Umbilical cord (tissue), 2 donors: ENCODE results near the gene STX1A. TPM values are rescaled to one million over a fixed set of nuclear protein-coding genes. Genes with fewer than 3 reads are reported as not detected.

ENCODE experiments used
- DNase-seq: peaks from one replicate; pipeline ENCODE4 v3.0.0-alpha.2; 2015; ENCODE audit warnings: low spot score
- total RNA-seq: library from RNA; depleted of rRNA; stranded (reverse); fragments of >200 nt; gene quantifications from one replicate; pipeline ENCODE4 v1.2.3, GENCODE V29; 2014; ENCODE audit warnings: low replicate concordance; ENCODE audit not compliant: insufficient read depth

Gene STX1A
- 24.6 TPM for total RNA-seq

DNA sequence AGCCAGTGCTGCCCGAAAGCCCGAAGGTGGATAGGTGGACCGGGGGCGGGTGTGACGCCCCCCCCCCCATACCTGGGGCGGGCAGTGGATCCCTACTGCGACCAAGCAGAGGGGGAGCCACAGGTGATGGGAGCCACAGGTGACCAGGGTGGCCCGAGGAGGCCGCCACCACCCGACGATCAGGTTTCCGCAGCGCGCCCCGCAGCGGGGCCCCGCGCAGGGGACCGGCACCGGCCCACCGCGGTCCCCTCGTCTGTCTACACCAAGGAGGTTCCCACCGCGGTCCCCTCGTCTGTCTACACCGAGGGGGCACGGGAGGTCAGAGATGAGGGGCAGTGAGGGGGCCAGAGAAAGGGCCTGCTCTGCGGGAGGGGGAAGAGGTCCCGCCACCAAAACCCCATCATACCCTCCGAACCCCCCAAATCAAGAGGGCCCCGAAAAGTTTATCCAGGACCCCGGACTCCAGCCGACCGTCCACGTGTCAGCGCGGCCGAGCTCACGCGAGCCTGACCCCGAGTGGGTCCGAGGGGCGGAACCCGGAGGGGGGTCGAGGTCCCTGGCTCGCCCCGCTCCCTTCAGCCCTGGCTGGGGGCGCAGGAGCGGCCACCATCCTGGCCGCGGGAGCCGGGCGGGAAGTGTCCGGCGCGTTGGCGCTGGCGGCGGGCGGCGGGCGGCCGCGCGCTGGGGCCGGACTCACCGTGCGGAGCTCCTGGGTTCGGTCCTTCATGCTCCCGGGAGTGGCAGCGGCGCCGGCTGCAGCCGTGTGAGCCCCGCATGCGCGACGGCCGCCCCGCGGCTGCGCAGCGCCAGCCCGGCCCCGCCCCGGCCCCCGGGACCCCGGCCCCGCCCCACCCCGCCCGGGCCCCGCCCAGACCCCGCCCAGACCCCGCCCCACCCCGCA, at the start of gene STX1A:
Gene STX1A, minus strand, starts transcription at position 765 of the 901 bp plus-strand sequence. Its CDS starts 38 bp downstream, at position 727.
- DNase-seq: peak; percentile 77

DNA sequence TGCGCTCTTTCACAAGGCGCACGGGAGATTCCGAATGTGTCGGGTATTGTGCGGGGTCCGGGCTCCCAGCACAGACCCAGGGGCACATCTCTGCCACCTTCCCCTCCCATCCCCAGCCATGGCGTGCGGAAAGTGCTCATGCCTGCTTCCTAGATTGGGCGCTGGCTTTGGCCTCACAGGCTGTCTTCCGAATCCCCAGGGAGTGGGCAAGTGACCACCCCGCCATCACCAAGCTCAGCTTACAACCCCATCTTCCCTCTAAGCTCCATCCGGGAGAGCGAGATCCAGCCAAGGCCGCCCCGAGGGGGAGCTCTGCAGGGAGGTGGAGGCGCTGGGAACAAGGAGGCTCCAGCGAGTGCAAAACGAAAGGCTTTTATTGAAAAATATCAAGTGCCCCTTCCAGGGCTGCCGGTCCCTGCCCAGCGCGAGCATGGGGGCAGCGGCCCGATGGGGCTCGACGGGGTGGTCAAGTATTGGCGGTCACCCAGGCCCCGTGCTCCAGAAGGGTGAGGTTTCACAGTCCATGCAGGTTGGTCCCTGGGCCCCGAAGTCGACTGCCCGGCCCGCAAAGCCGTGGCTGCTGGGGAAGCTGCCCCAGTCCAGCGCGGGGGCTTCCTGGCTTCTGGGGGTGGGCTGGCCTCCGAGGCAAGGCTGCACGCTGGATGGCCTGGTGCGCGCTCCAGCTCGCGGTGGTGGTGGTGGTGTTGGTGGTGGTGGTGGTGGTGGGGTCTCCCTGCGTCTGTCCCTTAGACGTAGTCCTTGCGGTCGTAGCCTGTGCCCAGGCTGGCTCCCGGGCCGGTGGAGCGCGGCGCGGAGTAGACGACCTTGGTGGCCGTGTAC, 49.4 kb upstream of the STX1A start:
- no peak for DNase-seq

DNA sequence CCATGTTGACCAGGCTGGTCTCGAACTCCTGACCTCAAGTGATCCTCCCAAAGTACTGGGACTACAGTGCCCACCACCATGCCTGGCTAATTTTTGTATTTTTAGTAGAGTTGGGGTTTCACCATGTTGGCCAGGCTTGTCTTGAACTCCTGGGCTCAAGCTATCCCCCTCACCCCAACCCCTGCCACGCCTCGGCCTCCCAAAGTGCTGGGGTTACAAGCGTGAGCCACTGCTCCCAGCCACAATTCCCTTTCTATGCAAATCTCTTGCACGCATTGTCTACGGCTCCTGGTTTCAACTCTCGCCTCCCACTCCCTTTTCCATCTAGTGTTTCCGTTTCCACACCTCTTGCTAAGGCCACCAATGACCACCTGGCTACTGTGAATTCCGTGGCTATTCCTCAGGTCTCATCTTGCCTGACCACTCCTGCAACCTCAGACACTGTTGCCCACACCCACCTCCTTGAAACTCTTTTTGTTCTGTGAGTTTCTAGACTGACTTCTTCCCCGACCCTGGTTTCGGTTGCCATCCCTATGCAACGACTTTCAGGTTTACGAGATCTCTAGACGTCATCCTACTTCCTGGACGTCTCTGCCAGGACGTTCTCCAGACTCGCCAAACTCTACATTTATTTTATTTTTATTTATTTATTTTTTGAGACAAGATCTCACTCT, 47.2 kb upstream of the STX1A start:
- DNase-seq: no peak

DNA sequence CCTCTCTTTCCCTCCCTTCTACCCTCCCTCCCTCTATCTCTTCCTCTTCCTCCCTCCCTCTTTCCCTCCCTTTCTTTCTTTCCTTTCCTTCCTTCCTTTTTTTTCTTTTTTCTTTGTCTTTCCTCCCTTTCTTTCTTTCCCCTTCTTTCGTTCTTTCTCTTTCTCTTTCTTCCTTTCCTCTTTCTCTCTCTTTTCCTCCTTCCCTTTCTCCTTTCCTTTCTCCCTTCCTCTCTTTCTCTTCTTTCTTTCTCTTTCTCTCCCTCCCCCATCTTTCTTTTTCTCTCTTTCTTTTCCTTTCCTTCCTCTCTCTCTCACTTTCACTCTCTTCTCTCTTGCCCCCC, 43.2 kb upstream of the STX1A start:
- no peak for DNase-seq

DNA sequence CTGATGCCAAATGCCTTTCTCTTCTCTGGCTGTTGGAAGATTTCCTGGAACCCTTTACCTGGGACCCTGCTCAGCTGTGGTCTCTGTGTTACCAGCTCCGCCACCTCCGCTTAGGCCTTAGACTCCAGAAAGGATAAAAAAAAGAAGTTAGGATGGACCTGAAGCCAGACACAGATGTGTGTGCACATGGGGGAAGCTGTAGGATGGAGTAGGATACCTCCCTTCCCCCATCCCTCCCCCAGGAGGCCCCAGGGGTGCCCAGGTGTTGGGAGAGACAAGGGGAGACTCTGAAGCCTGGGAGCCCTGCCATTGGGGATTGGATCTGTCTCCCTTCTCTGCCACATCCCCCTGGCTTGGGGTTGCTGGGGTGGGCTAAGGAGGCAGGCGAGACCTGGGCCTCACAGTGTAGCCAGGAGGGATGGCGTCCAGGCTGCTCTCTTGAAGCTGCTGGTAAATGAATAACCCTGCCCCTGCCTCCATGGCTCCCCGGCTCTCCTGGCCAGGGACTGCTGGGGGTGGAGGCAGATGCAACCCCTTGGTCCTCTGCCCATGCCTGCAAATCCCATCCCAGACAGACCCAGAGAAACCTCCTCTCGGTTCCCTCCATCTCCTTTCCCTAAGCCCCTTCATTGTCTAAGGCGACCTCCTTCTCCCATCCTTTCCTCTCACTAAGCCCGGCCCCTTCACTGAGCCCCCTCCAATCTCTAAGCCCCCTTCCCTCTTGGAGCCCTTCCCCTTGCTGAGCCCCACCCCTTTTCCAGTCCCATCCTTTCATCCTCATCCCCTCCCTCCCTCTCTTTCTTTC, 42.6 kb upstream of the STX1A start:
- no peak for DNase-seq

DNA sequence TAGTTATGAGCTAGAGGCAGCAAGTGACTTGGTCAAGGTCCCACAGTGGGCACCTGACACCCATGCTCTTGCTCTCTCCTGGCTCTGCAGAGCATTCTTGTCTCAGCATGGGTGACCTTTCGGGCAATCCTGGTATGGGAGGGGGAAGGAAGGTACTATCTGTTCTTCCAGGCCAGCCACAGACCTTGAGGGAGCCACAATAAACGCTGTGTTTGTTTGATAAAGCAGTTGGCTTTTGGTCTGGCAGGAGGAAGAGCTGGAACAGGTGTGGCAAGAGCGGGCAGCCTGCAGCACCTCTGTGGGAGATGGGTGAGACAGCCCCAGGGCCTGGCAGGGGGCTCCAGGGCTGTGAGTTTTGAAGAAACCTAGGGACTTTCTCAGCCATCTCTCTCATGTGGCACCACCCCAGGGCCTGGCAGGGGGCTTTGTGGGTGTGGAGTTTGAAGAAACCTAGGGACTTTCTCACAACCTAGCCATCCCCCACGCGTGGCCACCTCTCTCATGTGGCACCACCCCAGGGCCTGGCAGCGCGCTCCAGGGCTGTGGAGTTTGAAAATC, 39.2 kb upstream of the STX1A start:
- DNase-seq: no peak

DNA sequence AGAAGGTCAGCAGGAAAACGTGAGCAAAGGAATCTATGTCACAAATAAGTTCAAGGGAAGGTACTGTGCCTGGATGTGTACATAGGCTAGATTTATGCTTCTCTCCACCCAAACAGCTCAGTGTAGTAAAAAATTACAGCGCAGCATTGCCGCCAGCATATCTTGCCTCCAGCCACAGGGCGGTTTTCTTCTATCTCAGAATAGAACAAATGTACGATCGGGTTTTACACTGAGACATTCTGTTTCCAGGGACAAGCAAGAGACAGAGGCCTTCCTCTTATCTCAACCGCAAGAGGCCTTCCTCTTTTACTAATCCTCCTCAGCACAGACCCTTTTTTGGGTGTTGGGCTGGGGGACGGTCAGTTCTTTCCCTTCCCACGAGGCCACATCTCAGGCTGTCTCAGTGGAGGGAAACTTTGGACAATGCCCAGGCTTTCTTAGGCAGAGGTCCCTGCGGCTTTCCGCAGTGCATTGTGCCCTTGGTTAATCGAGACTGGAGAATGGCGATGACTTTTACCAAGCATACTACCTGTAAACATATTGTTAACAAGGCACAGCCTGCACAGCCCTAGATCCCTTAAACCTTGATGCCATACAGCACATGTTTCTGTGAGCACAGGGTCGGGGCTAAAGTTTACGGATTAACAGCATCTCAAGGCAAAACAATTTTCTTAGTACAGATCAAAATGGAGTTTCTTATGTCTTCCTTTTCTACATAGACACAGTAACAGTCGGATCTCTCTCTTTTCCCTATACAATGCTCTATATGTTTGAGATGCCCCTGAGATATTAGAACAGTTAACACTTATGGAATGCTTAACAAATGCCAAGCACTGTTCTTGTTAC, 30.7 kb upstream of the STX1A start:
- peak; percentile 45 for DNase-seq

DNA sequence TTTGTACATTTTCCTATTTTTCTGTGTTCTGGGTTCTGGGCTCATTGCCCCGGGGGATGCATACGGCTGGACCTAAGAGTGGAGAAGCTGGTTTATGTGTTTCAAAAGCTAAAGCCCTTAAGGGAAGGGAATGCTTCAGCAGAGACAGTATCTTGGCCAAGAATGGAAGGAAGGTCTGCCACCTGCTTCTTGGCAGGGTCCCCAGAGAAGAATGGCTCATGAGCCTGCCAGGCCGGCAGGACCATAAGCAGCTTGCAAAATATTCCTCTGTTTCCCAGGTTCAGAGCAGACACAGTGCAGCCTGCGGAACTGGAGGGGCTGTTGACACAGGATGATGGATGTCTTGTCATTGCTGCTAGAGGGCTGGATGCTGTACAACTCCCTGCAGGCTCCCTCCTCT, 26.9 kb upstream of the STX1A start:
- no peak for DNase-seq

DNA sequence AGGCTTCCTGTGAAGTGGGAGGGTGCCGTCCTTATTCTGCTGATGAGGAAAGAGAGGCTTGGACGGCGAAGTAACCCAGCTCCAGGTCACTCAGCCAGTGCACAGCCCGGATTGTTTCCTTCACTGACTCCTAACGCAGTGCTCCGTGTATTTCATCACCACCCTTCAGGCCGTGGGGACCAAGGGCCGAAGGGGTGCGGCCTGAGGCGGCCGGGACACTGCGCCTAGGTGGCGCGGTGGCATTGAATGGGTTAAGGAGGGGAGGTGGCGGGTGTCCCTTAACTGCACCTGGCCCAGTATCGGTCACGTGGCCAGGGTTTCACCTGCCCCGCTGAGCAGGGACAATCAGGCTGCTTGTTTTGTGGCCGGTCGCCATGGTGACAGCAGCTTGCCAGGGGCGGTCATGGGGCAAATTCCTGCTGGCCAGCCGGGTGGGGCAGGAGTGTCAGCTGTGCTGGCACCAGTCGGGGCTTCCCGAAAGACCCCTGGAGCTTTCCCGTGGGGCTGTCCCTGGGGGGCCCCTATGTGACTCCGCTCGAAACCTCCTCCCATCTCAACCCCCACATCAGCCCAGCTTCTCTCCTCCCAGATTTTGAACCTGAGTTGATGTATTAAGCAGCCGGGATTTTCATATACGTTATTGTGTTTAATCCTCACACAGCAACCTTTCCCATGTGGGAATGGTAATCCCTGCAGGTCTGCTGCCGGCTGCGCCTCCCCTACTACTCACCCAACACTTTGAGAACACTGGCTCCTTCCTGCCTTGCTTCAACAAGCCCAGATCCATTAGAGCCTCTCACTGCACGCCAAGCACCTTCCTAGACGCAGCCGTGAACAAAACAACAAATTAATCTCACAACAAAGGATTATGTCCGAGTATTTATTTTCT, 23.5 kb upstream of the STX1A start:
- DNase-seq: peak; percentile 22

DNA sequence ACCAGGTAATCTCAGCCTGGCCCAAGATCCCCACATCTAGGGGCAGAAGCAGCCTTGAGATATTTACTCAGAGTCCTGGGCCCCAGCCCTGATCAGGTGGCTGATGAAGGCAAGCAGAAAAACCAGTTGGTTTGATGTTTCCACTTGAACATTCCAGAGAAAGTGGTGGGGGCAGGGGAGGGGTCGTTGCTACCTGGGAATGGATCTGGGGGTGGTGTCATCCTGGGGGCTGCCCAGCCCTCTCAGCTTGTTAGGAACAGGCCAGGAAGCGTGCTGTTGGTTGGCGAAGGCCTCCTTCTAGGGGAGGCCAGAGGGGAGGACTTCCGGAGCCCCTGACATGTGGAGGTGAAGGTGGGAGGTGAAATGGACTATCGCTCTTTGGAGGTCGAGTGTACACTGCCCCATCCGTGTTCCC, 22.9 kb upstream of the STX1A start:
- no peak for DNase-seq

DNA sequence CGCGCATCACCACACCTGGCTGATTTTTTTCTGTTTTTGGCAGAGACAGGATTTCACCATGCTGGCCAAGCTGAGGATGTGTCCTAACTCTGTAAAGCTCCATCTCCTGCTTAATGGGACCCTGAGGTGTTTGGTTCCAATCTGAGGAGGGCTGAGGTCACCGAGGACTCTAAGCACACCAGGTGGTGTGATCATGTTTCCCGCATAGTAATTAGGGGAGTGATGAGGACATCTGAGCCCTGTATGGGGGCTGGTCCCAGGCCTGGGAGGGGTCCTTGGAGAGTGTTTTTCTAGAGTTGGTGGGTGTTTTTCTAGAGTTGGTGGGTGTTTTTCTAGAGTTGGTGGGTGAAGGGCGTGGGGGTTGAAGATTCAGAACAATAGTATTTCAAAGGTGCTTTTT, 22.1 kb upstream of the STX1A start:
- DNase-seq: no peak

DNA sequence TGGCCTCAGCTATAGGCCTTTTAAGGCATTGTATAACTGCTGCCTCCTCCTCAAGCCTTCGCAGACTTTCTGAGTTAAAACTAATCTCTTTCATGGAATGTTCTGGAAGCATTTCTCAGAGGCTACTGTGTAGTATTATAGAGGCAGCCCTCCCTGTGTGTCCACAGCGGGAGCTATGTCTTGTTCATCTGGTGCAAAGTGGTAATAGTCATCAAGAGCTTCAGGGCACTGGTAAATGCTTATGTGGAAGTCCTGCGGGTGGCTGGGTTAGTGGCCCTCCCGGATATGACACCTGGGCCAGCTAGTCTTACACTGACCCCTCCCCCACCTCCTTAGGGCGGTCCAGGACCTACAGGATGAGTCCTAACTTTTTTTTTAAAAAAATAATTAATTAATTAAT, 21.3 kb upstream of the STX1A start:
- DNase-seq: no peak

DNA sequence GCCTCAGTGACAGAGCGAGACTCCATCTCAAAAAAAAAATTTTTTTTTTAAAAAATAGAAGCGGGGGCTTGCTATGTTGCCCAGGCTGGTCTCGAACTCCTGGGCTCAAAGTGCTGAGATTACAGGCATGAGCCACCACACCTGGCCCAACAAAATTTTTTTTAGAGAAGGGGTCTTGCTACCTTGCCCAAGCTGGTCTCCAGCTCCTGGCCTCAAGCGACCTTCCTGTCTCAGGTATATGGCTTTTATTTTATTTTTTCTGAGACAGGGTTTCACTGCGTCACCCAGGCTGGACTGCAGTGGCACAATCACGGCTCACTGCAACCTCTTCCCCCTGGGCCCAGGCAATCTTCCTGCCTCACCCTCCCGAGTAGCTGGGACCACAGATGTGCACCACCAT, 20.7 kb upstream of the STX1A start:
- DNase-seq: no peak

DNA sequence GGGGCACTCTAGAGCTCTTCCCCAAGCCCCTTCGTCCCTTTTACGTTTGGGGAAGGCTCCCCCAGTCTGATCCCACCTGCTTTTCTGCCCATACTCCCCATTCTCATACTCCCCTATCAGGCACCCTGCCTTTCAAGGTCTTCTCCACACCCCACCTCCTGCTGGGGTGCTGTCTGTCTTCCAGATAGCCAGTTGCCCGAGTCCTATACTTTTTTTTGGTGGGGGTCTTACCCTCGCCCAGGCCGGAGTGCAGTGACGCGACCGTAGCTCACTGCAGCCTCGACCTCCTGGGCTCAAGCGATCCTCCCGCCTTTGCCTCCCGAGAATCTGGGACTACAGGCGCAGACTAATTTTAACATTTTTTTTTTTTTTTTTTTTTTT, 19.9 kb upstream of the STX1A start:
- DNase-seq: no peak

DNA sequence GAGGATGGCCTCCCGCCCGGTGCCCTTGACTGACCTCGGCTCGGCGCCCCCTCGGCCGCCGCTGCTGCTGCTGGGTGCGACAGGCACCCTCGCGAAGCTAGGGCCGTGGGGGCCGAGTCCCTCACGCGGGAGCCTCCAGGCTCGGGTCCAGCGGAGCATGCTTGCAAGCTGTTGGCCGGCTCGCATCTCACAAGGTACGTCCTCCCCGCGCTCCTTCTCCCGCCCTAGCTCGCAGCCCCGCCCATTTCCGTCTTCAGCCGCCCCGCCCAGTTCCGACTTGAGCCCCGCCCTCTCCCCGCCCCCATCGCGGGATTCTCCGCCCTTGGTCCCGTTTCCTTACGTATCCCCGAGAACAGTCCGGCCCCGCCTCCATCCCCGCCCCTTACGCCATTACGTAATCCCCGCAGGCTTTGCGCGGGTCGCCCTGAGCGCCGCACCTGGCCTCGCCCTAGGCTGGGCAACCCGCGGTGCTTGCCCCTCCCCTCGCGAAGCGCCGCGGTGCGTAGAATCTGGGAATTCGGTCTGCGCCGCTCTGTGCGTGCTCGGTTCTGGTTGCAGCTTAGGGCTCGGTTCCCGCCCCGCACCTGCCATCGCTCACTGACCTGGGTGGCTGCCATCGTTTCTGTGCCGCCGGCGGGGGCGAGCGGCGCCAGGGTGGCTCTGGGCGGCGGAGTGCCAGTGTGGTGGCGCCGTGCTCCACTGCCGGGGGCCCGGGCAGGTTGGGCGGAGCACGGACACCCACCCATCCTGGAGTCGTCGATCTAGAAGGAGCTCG, 19.3 kb upstream of the STX1A start, which contains the start of gene ABHD11:
Gene ABHD11, minus strand, starts transcription at position 191 of the 775 bp plus-strand sequence. Its CDS starts 32 bp downstream, at position 159.
- DNase-seq: peak; percentile 93

DNA sequence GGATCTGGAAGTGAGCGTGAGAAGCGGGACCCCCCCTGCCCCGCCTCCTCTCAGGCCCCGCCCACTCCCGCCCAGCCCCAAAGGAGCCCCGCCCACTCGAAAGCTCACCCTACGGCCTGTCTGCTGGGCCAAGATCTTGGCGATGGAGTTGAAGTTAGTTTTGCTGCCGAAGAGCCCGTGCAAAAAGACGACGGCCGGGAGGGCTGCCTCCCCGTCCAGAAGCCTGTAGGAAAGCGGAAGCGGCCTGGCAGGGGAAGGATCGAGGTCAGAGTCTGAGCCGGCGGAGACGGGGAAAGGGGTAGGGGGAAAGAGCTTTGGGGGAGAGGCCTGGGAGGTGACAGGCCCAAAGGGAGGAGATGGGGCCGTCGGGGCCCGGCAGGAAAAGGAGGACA, 18.7 kb upstream of the STX1A start:
- no peak for DNase-seq

DNA sequence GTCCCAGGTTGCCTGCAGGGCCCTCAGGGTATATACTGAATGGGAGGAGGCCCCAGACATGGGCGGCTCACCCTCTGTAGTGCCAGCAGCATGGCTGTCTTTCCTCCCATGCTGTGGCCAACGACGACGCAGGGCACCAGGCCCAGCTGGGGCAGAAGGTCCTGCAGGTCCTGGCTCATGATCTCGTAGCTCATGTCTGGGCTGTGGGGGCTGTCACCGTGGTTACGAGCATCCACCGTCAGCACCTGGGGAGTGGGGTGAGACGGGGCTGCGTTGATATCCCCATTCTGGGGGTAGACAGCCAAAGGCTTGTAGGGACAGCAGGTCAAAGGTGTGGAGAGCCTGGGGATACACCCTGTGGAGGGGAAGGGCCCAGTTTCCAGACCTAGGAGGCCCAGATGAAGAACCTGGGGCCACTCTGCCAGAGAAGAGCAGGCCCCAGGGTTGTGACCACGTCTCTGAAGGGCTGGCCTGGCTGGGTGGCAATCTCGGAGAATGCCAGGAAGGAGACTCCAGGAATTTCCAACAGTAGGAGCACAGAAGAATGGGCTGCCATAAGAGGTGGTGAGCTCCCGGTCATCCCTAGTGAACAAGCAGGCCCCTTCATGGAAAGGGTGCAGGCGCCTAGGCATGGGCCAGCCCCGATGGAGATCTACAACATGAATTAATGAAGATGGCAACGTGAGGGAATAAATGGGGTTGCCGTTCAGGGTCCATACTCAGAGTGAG, 18.2 kb upstream of the STX1A start:
- no peak for DNase-seq
